HG03060 (cell line): Measurements from ENCODE around the gene XAF1.
"Not testable (repeated sequence)": the region's sequence is repeated elsewhere in the genome, so short reads cannot be mapped to it uniquely, and the experiment has no call there.

Source experiments
- ATAC-seq: cut with Tn5 transposase; IDR thresholded peaks from one replicate; pipeline ENCODE4 v1.9.1; 2021; ENCODE audit warnings: low read depth, moderate number of reproducible peaks; ENCODE audit not compliant: unreplicated experiment

Gene XAF1

GRCh38 chr17:6755731-6756184 is at the start of gene XAF1:
TSS of gene XAF1 (plus strand) at chr17:6756046. CDS start at chr17:6756079, 33 bp downstream.
- no peak for ATAC-seq

- ATAC-seq = no peak
Measured at GRCh38 chr17:6706499-6706898, 49.3 kb upstream of the XAF1 start.

- no peak for ATAC-seq
Measured at GRCh38 chr17:6706996-6707395, 48.9 kb upstream of the XAF1 start.

GRCh38 chr17:6708357-6708961 is 47.4 kb upstream of the XAF1 start:
- no peak for ATAC-seq

- ATAC-seq = no peak
Measured at GRCh38 chr17:6710317-6710716, 45.5 kb upstream of the XAF1 start.

GRCh38 chr17:6711081-6711674 is 44.7 kb upstream of the XAF1 start:
- no peak for ATAC-seq

- no peak for ATAC-seq
Measured at GRCh38 chr17:6711681-6712057, 44.2 kb upstream of the XAF1 start.

- no peak for ATAC-seq
Measured at GRCh38 chr17:6712058-6712853, 43.6 kb upstream of the XAF1 start.

- no peak for ATAC-seq
Measured at GRCh38 chr17:6712854-6713129, 43.1 kb upstream of the XAF1 start.

GRCh38 chr17:6713130-6713917 is 42.5 kb upstream of the XAF1 start, which contains the start of gene SLC13A5:
TSS of gene SLC13A5 (minus strand) at chr17:6713369. CDS start at chr17:6713333, 36 bp downstream.
- ATAC-seq = no peak

- ATAC-seq = no peak
Measured at GRCh38 chr17:6713918-6714271, 42.0 kb upstream of the XAF1 start.

GRCh38 chr17:6714315-6714874 is 41.5 kb upstream of the XAF1 start:
- ATAC-seq = no peak

GRCh38 chr17:6716736-6717135 is 39.1 kb upstream of the XAF1 start:
- no peak for ATAC-seq

- ATAC-seq = no peak
Measured at GRCh38 chr17:6721744-6722143, 34.1 kb upstream of the XAF1 start.

GRCh38 chr17:6724009-6724408 is 31.8 kb upstream of the XAF1 start:
- no peak for ATAC-seq

- no peak for ATAC-seq
Measured at GRCh38 chr17:6729531-6729930, 26.3 kb upstream of the XAF1 start.

- not testable (repeated sequence) for ATAC-seq
Measured at GRCh38 chr17:6746665-6747064, 9.2 kb upstream of the XAF1 start.

- ATAC-seq = no peak
Measured at GRCh38 chr17:6748617-6749016, 7.2 kb upstream of the XAF1 start.

GRCh38 chr17:6749519-6749918 is 6.3 kb upstream of the XAF1 start:
- no peak for ATAC-seq

- no peak for ATAC-seq
Measured at GRCh38 chr17:6752068-6752909, 3.6 kb upstream of the XAF1 start.
